Smooth muscle cell (in vitro differentiated cells): Measurements from ENCODE around the gene ADAMTS9. TPM values are rescaled to one million over a fixed set of nuclear protein-coding genes. Genes with fewer than 3 reads are reported as not detected.

Experiments
- DNase-seq: peaks from one replicate; lab custom pipeline; 2025; ENCODE audit not compliant: unreplicated experiment; lab: John Stamatoyannopoulos, UW
- H2AFZ ChIP-seq: fragments of 200-600 bp; sonication (generic); 2 replicates; pipeline ENCODE4 v1.6.0; 2016; ENCODE audit warnings: antibody characterized with exemption, low read depth, mild to moderate bottlenecking
- H3F3A ChIP-seq: fragments of 200-600 bp; sonication (generic); 2 replicates; pipeline ENCODE4 v1.6.0; 2017; ENCODE audit warnings: antibody characterized with exemption, low read depth
- H3K27ac ChIP-seq: fragments of 200-600 bp; sonication (generic); 2 replicates; pipeline ENCODE4 v1.5.1; 2016; ENCODE audit warnings: low read depth, mild to moderate bottlenecking
- H3K27me3 ChIP-seq: fragments of 200-600 bp; sonication (generic); 2 replicates; pipeline ENCODE4 v1.6.1; 2016; ENCODE audit warnings: low read depth, mild to moderate bottlenecking
- H3K36me3 ChIP-seq: fragments of 200-600 bp; sonication (generic); 2 replicates; pipeline ENCODE4 v1.5.1; 2016; ENCODE audit warnings: low read depth
- H3K4me1 ChIP-seq: fragments of 200-600 bp; sonication (generic); 2 replicates; pipeline ENCODE4 v1.5.1; 2016; ENCODE audit warnings: low read depth
- H3K4me2 ChIP-seq: fragments of 200-600 bp; sonication (generic); 2 replicates; pipeline ENCODE4 v1.6.0; 2016; ENCODE audit warnings: mild to moderate bottlenecking
- H3K4me3 ChIP-seq: fragments of 200-600 bp; sonication (generic); 2 replicates; pipeline ENCODE4 v1.5.1; 2016; ENCODE audit warnings: mild to moderate bottlenecking
- H3K79me2 ChIP-seq: fragments of 200-600 bp; sonication (generic); 2 replicates; pipeline ENCODE4 v1.6.0; 2016; ENCODE audit warnings: low read depth, mild to moderate bottlenecking
- H3K9ac ChIP-seq: fragments of 200-600 bp; sonication (generic); 2 replicates; pipeline ENCODE4 v1.6.0; 2016; ENCODE audit warnings: low read depth
- H3K9me3 ChIP-seq: fragments of 200-600 bp; sonication (generic); replicated peaks from 2 replicates; pipeline ENCODE4 v1.5.1; 2016; ENCODE audit warnings: low read depth
- H4K20me1 ChIP-seq: fragments of 200-600 bp; sonication (generic); 2 replicates; pipeline ENCODE4 v1.6.0; 2016; ENCODE audit warnings: low read depth
- CTCF ChIP-seq: fragments of 200-600 bp; sonication (generic); IDR thresholded peaks from 2 replicates; pipeline ENCODE4 v1.5.1; 2017; ENCODE audit warnings: borderline replicate concordance, mild to moderate bottlenecking, antibody characterized with exemption; ENCODE audit not compliant: insufficient read depth, poor library complexity, severe bottlenecking
- WGBS: methylation state at CpG from one replicate; pipeline ENCODE4 v1.1.7; 2016; ENCODE audit warnings: low lambda C conversion rate; 5-methylcytosine and 5-hydroxymethylcytosine counted together
- polyA plus RNA-seq: library from polyadenylated mRNA; unstranded; fragments of >200 nt; fragmentation: Nextera tagmentation; extraction: Ambion mirVana; gene quantifications from 2 replicates; pipeline ENCODE4 v1.2.1, GENCODE V29; 2016
- total RNA-seq: library from RNA; depleted of rRNA; stranded (reverse); fragments of >200 nt; gene quantifications from 2 replicates; pipeline ENCODE4 v1.2.3, GENCODE V29; 2014

Gene ADAMTS9
- total and polyA plus RNA-seq, 2 experiments from 2014 or later, result 18.7 to 66.6 TPM

GRCh38 chr3:64563751-64564150 is 124.0 kb downstream of the ADAMTS9 start:
- Histone ChIP-seq H3K27ac (no peak overlapping the region), H3K4me1 (peaks cover 20% of the 10 kb centered on the region), H4K20me1 (no peaks in the 10 kb centered on the region), H3K4me3 (no peak overlapping the region), H3K27me3 (no peaks in the 10 kb centered on the region), H2AFZ (no peak overlapping the region), H3K9ac (no peak overlapping the region), H3K4me2 (no peak overlapping the region), H3K36me3 (peaks cover 7% of the 10 kb centered on the region), H3K9me3 (no peaks in the 10 kb centered on the region), H3K79me2 (no peaks in the 10 kb centered on the region), H3F3A (no peaks in the 10 kb centered on the region)
- TF ChIP-seq CTCF, result no peak
- no peak for DNase-seq
- 82% methylated on average over 3 of the region's 3 CpGs for WGBS

DNA sequence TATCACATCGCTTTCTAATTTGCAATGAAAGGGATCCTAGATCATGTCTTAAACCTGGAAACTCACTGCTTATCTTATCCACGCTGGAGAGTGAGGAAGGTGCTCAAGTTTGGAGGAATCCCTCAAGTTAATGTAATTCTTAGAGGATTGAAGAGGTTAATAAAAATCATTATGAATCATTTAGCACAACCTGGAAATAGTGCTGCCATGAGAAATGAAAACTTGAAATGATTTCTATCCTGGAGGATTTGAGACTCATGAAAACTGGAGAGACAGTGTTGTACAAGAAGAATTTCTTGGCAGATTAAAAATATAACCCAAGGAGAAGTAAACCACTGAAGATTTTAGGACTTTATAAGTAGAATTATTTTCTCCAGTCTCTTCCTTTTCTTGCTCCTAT is 125.9 kb downstream of the ADAMTS9 start:
- Histone ChIP-seq H3K36me3 (peaks cover 2% of the 10 kb centered on the region), H4K20me1 (no peaks in the 10 kb centered on the region), H2AFZ (no peak overlapping the region), H3F3A (no peaks in the 10 kb centered on the region), H3K27me3 (no peaks in the 10 kb centered on the region), H3K79me2 (no peaks in the 10 kb centered on the region), H3K4me1 (peaks cover 20% of the 10 kb centered on the region), H3K9me3 (no peaks in the 10 kb centered on the region), H3K4me3 (no peak overlapping the region), H3K9ac (no peak overlapping the region), H3K4me2 (no peak overlapping the region), H3K27ac (no peak overlapping the region)
- no peak for DNase-seq
- WGBS, result 96% methylated on average over 2 of the region's 2 CpGs
- TF ChIP-seq CTCF, result no peak

- no peak for DNase-seq
- H3F3A ChIP-seq, result no peaks in the 10 kb centered on the region
- H3K4me3 ChIP-seq, result no peak overlapping the region
- H3K9me3 ChIP-seq, result no peaks in the 10 kb centered on the region
- no peak overlapping the region for H3K27ac ChIP-seq
- no peak for TF ChIP-seq CTCF
- no peak overlapping the region for H3K9ac ChIP-seq
- H3K79me2 ChIP-seq, result no peaks in the 10 kb centered on the region
- H3K4me2 ChIP-seq, result no peak overlapping the region
- H2AFZ ChIP-seq, result no peak overlapping the region
- peaks cover 2% of the 10 kb centered on the region for H3K36me3 ChIP-seq
- peaks cover 20% of the 10 kb centered on the region for H3K4me1 ChIP-seq
- no peaks in the 10 kb centered on the region for H3K27me3 ChIP-seq
- no peaks in the 10 kb centered on the region for H4K20me1 ChIP-seq
- WGBS, result 96% methylated on average over 22 of the region's 22 CpGs
Measured at GRCh38 chr3:64561325-64561843, 126.4 kb downstream of the ADAMTS9 start.

DNA sequence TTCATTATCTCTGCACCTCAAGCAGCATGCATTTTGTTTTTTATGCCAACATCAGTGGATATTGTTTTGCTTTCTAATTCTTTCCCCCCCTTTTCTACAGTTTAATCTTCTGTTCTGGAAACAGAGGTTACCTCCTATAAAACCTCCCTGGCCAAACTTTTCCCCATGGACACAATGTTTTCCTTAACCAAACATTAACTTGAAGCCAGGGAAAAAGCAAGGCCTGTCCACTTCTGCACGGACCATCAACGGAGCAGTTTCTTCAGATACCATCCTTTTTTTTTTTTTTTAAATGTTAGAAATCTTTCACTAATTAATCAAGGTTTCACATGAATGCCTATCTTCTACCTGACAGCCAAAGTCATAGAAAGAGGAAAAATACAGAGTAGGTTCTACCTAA is 127.0 kb downstream of the ADAMTS9 start:
- no peak overlapping the region for H2AFZ ChIP-seq
- no peak overlapping the region for H3K4me2 ChIP-seq
- TF ChIP-seq CTCF, result no peak
- H3K79me2 ChIP-seq, result no peaks in the 10 kb centered on the region
- H3K9me3 ChIP-seq, result no peaks in the 10 kb centered on the region
- H3F3A ChIP-seq, result no peaks in the 10 kb centered on the region
- H3K9ac ChIP-seq, result no peak overlapping the region
- H4K20me1 ChIP-seq, result no peaks in the 10 kb centered on the region
- no peak overlapping the region for H3K27ac ChIP-seq
- no peak for DNase-seq
- peaks cover 20% of the 10 kb centered on the region for H3K4me1 ChIP-seq
- WGBS, result 92% methylated on average over 2 of the region's 2 CpGs
- no peak overlapping the region for H3K4me3 ChIP-seq
- peaks cover 2% of the 10 kb centered on the region for H3K36me3 ChIP-seq
- no peaks in the 10 kb centered on the region for H3K27me3 ChIP-seq
